NOMO-1 (cell line): ENCODE measurements around the gene NRXN3.

Experiments used
- DNase-seq, 2 experiments: peaks; one replicate each; lab custom pipeline; 2025; ENCODE audit not compliant: unreplicated experiment in 2 of 2; lab: John Stamatoyannopoulos, UW

The NRXN3 gene

GRCh38 chr14:79670811-79671210 is 1500.6 kb downstream of the NRXN3 start:
- DNase-seq = no peak

GRCh38 chr14:79680087-79680486 is 1509.9 kb downstream of the NRXN3 start:
- DNase-seq = no peak

GRCh38 chr14:79686196-79686595 is 1516.0 kb downstream of the NRXN3 start:
- DNase-seq = no peak

GRCh38 chr14:79690960-79691359 is 1520.8 kb downstream of the NRXN3 start:
- DNase-seq = no peak

- DNase-seq = no peak
Observed at GRCh38 chr14:79693935-79694334, 1523.8 kb downstream of the NRXN3 start.

GRCh38 chr14:79695307-79695706 is 1525.1 kb downstream of the NRXN3 start:
- DNase-seq = no peak

GRCh38 chr14:79698298-79698711 is 1528.1 kb downstream of the NRXN3 start:
- DNase-seq = no peak

- DNase-seq = no peak
Observed at GRCh38 chr14:79699206-79699605, 1529.0 kb downstream of the NRXN3 start.

GRCh38 chr14:79701371-79701770 is 1531.2 kb downstream of the NRXN3 start:
- DNase-seq = no peak

- DNase-seq = no peak
Observed at GRCh38 chr14:79702197-79702596, 1532.0 kb downstream of the NRXN3 start.

- no peak for DNase-seq
Observed at GRCh38 chr14:79703209-79703608, 1533.0 kb downstream of the NRXN3 start.

- DNase-seq = no peak
Observed at GRCh38 chr14:79704041-79704807, 1534.1 kb downstream of the NRXN3 start.

- no peak for DNase-seq
Observed at GRCh38 chr14:79705126-79705894, 1535.1 kb downstream of the NRXN3 start.

- no peak for DNase-seq
Observed at GRCh38 chr14:79706382-79706781, 1536.2 kb downstream of the NRXN3 start.

GRCh38 chr14:79708426-79709388 is 1538.5 kb downstream of the NRXN3 start:
- no peak for DNase-seq

GRCh38 chr14:79709573-79709972 is 1539.4 kb downstream of the NRXN3 start:
- no peak for DNase-seq

- no peak for DNase-seq
Observed at GRCh38 chr14:79712302-79712950, 1542.3 kb downstream of the NRXN3 start.

- DNase-seq = no peak
Observed at GRCh38 chr14:79721399-79722084, 1551.4 kb downstream of the NRXN3 start.

- DNase-seq = no peak
Observed at GRCh38 chr14:79724934-79725717, 1555.0 kb downstream of the NRXN3 start.
